ENCODE data around the gene CTSS.

DNA sequence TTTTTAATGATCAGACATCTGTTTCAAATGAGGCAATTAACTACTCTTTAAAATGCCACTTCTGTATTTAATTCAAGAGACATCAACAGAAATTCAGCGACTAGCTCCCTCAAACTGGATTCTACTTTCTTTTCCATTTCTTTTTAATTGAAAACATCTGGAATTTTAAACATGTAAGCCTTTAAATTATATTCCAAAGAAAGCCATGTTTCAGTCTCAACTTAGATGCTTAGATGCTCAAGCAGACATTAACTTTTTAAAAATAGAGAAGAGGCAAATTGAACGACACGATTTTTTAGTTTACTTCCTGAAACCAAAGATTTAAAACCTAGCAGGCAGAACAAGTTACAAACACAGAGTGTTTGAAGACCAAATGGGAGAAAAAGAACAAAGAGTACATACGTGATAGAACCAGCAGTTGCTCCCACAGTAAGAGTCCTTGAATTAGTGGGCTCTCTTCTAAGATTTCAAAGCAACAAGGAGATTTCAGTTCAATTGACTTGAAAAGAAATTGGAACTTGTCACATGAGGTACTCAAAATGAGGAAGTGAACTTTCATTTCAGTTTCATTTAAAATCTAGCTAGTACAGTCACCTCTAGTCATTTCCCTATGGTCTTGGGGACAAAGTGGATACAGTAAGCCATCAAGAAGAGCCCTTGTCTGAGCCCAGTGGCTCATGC lies at the start of gene CTSS:
- peak; percentile 86 for TF ChIP-seq POLR2AphosphoS5 (IDR thresholded peaks at IDR 0.05; ENCODE audit: low read depth, low read length)
- peak; percentile 79 for TF ChIP-seq POLR2A (IDR thresholded peaks at IDR 0.05; ENCODE audit: low read depth, low read length)
